Fibroblast of mammary gland (primary cell): Measurements from ENCODE around the gene CPEB3.
"Not testable (repeated sequence)": the region's sequence is repeated elsewhere in the genome, so short reads cannot be mapped to it uniquely, and the experiment has no call there.

Experiments
- DNase-seq: peaks from one replicate; pipeline ENCODE4 v3.0.0-alpha.2; 2010; ENCODE audit warnings: low read depth
- H3K4me3 ChIP-seq: 2 replicates; pipeline ENCODE4 v1.5.1; 2011; ENCODE audit warnings: low read depth, mild to moderate bottlenecking, low read length, moderate library complexity; ENCODE audit not compliant: control insufficient read depth
- TF ChIP-seq, protein P1 (sequence below): conservative IDR thresholded peaks from 2 replicates; pipeline ENCODE4 v1.5.1; 2011; ENCODE audit warnings: low read depth, low read length, inconsistent platforms; ENCODE audit not compliant: control insufficient read depth, insufficient read depth

Gene CPEB3

GRCh38 chr10:92146781-92147180 is 144.1 kb downstream of the CPEB3 start:
- TF ChIP-seq, protein P1, sequence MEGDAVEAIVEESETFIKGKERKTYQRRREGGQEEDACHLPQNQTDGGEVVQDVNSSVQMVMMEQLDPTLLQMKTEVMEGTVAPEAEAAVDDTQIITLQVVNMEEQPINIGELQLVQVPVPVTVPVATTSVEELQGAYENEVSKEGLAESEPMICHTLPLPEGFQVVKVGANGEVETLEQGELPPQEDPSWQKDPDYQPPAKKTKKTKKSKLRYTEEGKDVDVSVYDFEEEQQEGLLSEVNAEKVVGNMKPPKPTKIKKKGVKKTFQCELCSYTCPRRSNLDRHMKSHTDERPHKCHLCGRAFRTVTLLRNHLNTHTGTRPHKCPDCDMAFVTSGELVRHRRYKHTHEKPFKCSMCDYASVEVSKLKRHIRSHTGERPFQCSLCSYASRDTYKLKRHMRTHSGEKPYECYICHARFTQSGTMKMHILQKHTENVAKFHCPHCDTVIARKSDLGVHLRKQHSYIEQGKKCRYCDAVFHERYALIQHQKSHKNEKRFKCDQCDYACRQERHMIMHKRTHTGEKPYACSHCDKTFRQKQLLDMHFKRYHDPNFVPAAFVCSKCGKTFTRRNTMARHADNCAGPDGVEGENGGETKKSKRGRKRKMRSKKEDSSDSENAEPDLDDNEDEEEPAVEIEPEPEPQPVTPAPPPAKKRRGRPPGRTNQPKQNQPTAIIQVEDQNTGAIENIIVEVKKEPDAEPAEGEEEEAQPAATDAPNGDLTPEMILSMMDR = no peak
- H3K4me3 ChIP-seq = no peak overlapping the region
- DNase-seq = no peak

DNA sequence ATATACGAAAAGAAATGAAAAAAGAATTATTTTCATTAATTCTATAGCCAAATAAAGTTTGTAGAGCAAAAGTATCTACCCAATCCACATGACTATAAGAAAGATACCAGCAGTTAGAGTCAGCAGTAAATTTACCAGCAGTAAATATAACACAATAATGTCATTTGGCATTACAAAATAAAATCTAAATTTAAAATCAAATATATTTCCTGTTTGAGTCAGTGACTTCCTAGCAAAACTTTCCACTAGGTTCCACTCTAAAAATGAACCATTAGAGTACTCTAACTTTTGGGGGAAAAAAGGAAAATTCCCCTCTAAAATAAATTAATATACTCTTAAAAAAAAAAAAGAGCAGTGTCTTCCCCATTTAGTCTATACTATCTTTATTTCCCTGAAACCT is 144.8 kb downstream of the CPEB3 start:
- H3K4me3 ChIP-seq = no peak overlapping the region
- TF ChIP-seq, protein P1 = no peak

DNA sequence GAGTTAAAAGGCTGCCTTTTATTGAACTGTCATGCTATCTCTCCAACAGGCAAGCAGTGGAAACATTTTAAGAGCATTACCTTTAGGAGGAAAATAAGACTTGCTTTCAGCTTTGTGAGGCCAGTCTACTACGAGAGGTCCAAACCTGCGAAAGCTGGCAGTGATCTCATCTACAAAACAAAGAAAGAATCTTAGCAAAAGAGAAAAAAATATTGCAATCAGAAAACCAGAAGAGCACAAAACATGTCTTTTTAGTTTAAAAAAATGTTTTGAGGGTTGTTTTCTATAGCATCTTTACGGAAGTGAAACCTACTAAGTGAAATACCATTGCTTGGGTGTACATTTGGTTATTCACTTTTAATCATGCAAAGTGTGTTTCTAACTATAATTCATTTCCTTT is 147.9 kb downstream of the CPEB3 start:
- H3K4me3 ChIP-seq = no peak overlapping the region
- TF ChIP-seq, protein P1 = no peak
- DNase-seq = no peak

More for the DNA sequence above, 144.8 kb downstream of the CPEB3 start:
- DNase-seq = no peak

- TF ChIP-seq, protein P1 = no peak
- no peak overlapping the region for H3K4me3 ChIP-seq
- DNase-seq = no peak
Measured at GRCh38 chr10:92142512-92142911, 148.4 kb downstream of the CPEB3 start.

- DNase-seq = not testable (repeated sequence)
Measured at GRCh38 chr10:92141147-92141546, 149.7 kb downstream of the CPEB3 start.

DNA sequence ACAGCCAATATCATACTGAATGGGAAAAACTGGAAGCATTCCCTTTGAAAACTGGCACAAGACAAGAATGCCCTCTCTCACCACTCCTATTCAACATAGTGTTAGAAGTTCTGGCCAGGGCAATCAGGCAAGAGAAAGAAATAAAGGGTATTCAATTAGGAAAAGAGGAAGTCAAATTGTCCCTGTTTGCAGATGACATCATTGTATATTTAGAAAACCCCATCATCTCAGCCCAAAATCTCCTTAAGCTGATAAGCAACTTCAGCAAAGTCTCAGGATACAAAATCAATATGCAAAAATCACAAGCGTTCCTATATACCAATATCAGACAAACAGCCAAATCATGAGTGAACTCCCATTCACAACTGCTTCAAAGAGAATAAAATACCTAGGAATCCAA is 156.8 kb downstream of the CPEB3 start:
- DNase-seq, H3K4me3 ChIP-seq: not testable (repeated sequence)

More at GRCh38 chr10:92141147-92141546, 149.7 kb downstream of the CPEB3 start:
- H3K4me3 ChIP-seq = not testable (repeated sequence)

DNA sequence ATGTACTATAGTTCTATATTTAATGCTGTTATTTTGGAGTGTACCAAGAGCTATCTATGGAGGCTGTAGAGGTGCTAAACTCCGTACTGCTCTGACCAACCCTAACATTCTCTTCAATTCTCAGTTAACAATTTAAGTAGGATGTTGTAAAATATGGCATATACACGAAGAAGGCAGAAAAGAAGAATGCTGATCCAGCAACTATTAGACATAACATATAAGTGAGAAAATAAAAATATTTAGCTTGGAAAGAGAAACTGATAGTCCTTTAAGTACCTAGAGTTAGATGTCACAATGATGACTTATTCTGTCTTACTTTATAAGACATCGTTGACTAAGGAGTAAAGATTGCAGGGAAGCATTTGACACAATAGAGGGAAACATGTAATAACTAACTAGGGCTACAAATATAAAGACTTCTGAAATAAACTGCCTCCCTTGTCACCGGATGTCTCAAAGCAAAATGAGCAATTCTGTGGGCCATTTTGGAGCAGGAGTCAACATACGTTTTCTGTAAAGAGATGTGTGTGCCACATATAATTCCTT is 159.5 kb downstream of the CPEB3 start:
- no peak for DNase-seq
- H3K4me3 ChIP-seq = no peak overlapping the region
- TF ChIP-seq, protein P1 = no peak

GRCh38 chr10:92130622-92131274 is 160.1 kb downstream of the CPEB3 start:
- no peak for DNase-seq
- no peak overlapping the region for H3K4me3 ChIP-seq
- TF ChIP-seq, protein P1 = no peak
